K562 (cell line): Measurements from ENCODE around the gene KIF17. TPM values are rescaled to one million over a fixed set of nuclear protein-coding genes. Genes with fewer than 3 reads are reported as not detected.

ENCODE experiments used
- E2F8 ChIP-seq: fragments of 450-650 bp; IDR thresholded peaks from 2 replicates; pipeline ENCODE4 v1.7.1; 2018; ENCODE audit warnings: mild to moderate bottlenecking, low read depth; ENCODE audit not compliant: partially characterized antibody
- FIP1L1 ChIP-seq: fragments of 200-400 bp; formaldehyde crosslinking; IDR thresholded peaks from 2 replicates; pipeline ENCODE4 v1.6.1; 2018; ENCODE audit warnings: mild to moderate bottlenecking, low read depth, low read length; ENCODE audit not compliant: poor library complexity, severe bottlenecking
- JUNB ChIP-seq: fragments of 450-650 bp; formaldehyde crosslinking; conservative IDR thresholded peaks from 2 replicates; pipeline ENCODE4 v1.4.0; 2020; ENCODE audit warnings: mild to moderate bottlenecking
- NRF1 ChIP-seq, 2 experiments: fragments of 450-650 bp; IDR thresholded peaks in 1 of 2; conservative IDR thresholded peaks in 1 of 2; 2 replicates each; pipeline ENCODE4 v1.6.1; 2014; ENCODE audit warnings: mild to moderate bottlenecking in 2 of 2
- RREB1 ChIP-seq: fragments of 250-450 bp; sonication (Bioruptor Pico); IDR thresholded peaks from 2 replicates; pipeline ENCODE4 v1.4.0; 2020
- ZFX ChIP-seq: sonication (generic); formaldehyde crosslinking; IDR thresholded peaks from 2 replicates; pipeline ENCODE4 v1.8.0; 2022; ENCODE audit warnings: mild to moderate bottlenecking, missing genetic modification reagents, moderate library complexity
- ZNF408 ChIP-seq: fragments of 250-450 bp; sonication (Bioruptor Pico); IDR thresholded peaks from 2 replicates; pipeline ENCODE4 v1.4.0; 2020; ENCODE audit warnings: low read depth, mild to moderate bottlenecking, moderate library complexity
- ZNF830 ChIP-seq: fragments of 250-450 bp; sonication (Bioruptor Pico); IDR thresholded peaks from 2 replicates; pipeline ENCODE4 v1.5.0; 2021; ENCODE audit warnings: mild to moderate bottlenecking
- ZSCAN29 ChIP-seq: fragments of 450-650 bp; IDR thresholded peaks from 2 replicates; pipeline ENCODE4 v1.6.1; 2017
- polyA plus RNA-seq, 8 experiments: library from polyadenylated mRNA; depleted of rRNA in 4 of 8; stranded (reverse) in 5 of 8; unstranded in 3 of 8; fragments of >200 nt; fragmentation: Nextera tagmentation in 2 of 8; fragmentation: Illumina TruSeq in 1 of 8; extraction: Ambion mirVana in 2 of 8; extraction: Trizol in 1 of 8; gene quantifications; 2 replicates each; pipeline versions ENCODE4 v1.2.1 to v1.2.3, GENCODE V29; 2011 to 2014; ENCODE audit warnings: inconsistent platforms in 1 of 8, missing spikeins in 1 of 8
- total RNA-seq, 7 experiments: library from RNA; depleted of rRNA in 6 of 7; stranded (reverse); fragments of >200 nt in 6 of 7; fragmentation: Illumina TruSeq in 2 of 7; extraction: Trizol in 2 of 7; gene quantifications; 2 replicates each; pipeline versions ENCODE4 v1.2.1 to v1.2.3, GENCODE V29; 2011 to 2021; ENCODE audit warnings: low replicate concordance in 1 of 7
- TF ChIP-seq, protein P1 (sequence below): IDR thresholded peaks from 2 replicates; pipeline ENCODE4 v1.6.1; 2014; ENCODE audit warnings: antibody characterized with exemption
- TF ChIP-seq, protein P2 (sequence below): fragments of 450-650 bp; IDR thresholded peaks from 2 replicates; pipeline ENCODE4 v1.6.1; 2017; ENCODE audit warnings: antibody characterized with exemption

Gene KIF17
- total and polyA plus RNA-seq, 9 of the 15 experiments (the other 6 are each of a cell fraction or from before 2014, with no cell fraction given) = 0.04 to 0.47 (median 0.18) TPM; not detected in 5

DNA sequence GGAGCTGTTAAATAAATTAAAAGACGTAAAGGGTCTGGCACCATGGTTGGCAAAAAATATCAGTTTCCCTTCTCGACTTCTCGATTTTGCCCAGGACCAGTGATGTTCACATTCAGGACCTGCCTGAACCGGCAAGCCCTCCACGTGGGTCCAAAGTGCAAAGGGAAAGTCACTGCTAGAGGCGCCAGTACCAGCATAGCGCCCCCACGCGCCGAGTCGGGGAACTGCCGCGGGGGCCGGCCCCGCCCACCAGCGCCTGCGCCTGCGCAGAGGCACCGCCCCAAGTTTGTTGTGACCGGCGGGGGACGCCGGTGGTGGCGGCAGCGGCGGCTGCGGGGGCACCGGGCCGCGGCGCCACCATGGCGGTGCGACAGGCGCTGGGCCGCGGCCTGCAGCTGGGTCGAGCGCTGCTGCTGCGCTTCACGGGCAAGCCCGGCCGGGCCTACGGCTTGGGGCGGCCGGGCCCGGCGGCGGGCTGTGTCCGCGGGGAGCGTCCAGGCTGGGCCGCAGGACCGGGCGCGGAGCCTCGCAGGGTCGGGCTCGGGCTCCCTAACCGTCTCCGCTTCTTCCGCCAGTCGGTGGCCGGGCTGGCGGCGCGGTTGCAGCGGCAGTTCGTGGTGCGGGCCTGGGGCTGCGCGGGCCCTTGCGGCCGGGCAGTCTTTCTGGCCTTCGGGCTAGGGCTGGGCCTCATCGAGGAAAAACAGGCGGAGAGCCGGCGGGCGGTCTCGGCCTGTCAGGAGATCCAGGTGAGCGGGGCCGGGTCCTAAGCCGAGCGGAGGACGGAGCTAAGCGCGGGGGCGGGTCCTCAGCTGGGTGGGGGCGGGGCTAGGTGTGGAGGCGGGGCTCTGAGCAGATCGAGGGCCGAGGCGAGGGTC lies 84.4 kb downstream of the KIF17 start, which contains the start of gene PINK1 (continued):
- no peak for TF ChIP-seq FIP1L1
- TF ChIP-seq RREB1 (CRISPR knock-in tag) = no peak; the same call in 1 of the 2 replicates
- TF ChIP-seq ZNF408 (CRISPR knock-in tag) = no peak
- no peak for TF ChIP-seq JUNB (CRISPR knock-in tag)
- TF ChIP-seq E2F8 = no peak
- no peak for TF ChIP-seq ZNF830 (CRISPR knock-in tag)
- TF ChIP-seq, protein P1, sequence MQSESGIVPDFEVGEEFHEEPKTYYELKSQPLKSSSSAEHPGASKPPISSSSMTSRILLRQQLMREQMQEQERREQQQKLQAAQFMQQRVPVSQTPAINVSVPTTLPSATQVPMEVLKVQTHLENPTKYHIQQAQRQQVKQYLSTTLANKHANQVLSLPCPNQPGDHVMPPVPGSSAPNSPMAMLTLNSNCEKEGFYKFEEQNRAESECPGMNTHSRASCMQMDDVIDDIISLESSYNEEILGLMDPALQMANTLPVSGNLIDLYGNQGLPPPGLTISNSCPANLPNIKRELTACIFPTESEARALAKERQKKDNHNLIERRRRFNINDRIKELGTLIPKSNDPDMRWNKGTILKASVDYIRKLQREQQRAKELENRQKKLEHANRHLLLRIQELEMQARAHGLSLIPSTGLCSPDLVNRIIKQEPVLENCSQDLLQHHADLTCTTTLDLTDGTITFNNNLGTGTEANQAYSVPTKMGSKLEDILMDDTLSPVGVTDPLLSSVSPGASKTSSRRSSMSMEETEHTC = no peak
- TF ChIP-seq ZSCAN29 = no peak
- TF ChIP-seq NRF1 (conservative IDR thresholded peaks at IDR 0.05 in 1 of 2, IDR thresholded peaks at IDR 0.05 in 1 of 2) = peak; percentile 95 to 96
- peak; percentile 92 for TF ChIP-seq ZFX (CRISPR knock-in tag)
- TF ChIP-seq, protein P2, sequence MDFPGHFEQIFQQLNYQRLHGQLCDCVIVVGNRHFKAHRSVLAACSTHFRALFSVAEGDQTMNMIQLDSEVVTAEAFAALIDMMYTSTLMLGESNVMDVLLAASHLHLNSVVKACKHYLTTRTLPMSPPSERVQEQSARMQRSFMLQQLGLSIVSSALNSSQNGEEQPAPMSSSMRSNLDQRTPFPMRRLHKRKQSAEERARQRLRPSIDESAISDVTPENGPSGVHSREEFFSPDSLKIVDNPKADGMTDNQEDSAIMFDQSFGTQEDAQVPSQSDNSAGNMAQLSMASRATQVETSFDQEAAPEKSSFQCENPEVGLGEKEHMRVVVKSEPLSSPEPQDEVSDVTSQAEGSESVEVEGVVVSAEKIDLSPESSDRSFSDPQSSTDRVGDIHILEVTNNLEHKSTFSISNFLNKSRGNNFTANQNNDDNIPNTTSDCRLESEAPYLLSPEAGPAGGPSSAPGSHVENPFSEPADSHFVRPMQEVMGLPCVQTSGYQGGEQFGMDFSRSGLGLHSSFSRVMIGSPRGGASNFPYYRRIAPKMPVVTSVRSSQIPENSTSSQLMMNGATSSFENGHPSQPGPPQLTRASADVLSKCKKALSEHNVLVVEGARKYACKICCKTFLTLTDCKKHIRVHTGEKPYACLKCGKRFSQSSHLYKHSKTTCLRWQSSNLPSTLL = no peak
